ENCODE data around the gene KIAA1958.

The KIAA1958 gene

GRCh38 chr9:112477330-112477729 lies 9.3 kb upstream of the KIAA1958 start:
- H3K36me3 ChIP-seq (ENCODE audit: insufficient read depth, low read length), result no peaks in the 10 kb centered on the region; the same call in 1 of the 2 replicates
- H3K9ac ChIP-seq (ENCODE audit: low read length), result no peak overlapping the region
- no peak overlapping the region for H3K27ac ChIP-seq (ENCODE audit: low read depth, low read length, poor library complexity, severe bottlenecking)
- no peaks in the 10 kb centered on the region for H3K27me3 ChIP-seq (ENCODE audit: insufficient read depth, low read length)
- no peaks in the 10 kb centered on the region for H3F3A ChIP-seq (ENCODE audit: insufficient read depth, low read length)
- H2AFZ ChIP-seq (ENCODE audit: low read length), result no peak overlapping the region
- TF ChIP-seq EZH2 (IDR thresholded peaks at IDR 0.05; ENCODE audit: borderline replicate concordance, low read length), result no peak
- TF ChIP-seq CTCF (IDR thresholded peaks at IDR 0.05; ENCODE audit: low read length), result no peak
- H3K9me2 ChIP-seq (ENCODE audit: low read depth, low read length), result no peaks in the 10 kb centered on the region
- no peak overlapping the region for H3K4me2 ChIP-seq (ENCODE audit: low read length)
- no peak overlapping the region for H3K4me3 ChIP-seq (ENCODE audit: low read depth, low read length, poor library complexity, severe bottlenecking)
- H3K9me3 ChIP-seq (ENCODE audit: low read length), result 0 out of 2 replicates have a peak, but pooled peaks cover 3% of the 10 kb centered on the region
- H3K79me2 ChIP-seq (ENCODE audit: insufficient read depth, low read length), result no peaks in the 10 kb centered on the region
- no peaks in the 10 kb centered on the region for H4K20me1 ChIP-seq (ENCODE audit: insufficient read depth, low read length)
- no peaks in the 10 kb centered on the region for H3K4me1 ChIP-seq (ENCODE audit: insufficient read depth, low read length, severe bottlenecking)

GRCh38 chr9:112479221-112479620 lies 7.4 kb upstream of the KIAA1958 start:
- TF ChIP-seq CTCF (IDR thresholded peaks at IDR 0.05; ENCODE audit: low read length) (no peak), EZH2 (IDR thresholded peaks at IDR 0.05; ENCODE audit: borderline replicate concordance, low read length) (no peak)
- Histone ChIP-seq H3F3A (ENCODE audit: insufficient read depth, low read length) (no peaks in the 10 kb centered on the region), H3K9ac (ENCODE audit: low read length) (no peak overlapping the region), H4K20me1 (ENCODE audit: insufficient read depth, low read length) (no peaks in the 10 kb centered on the region), H3K4me1 (ENCODE audit: insufficient read depth, low read length, severe bottlenecking) (no peaks in the 10 kb centered on the region), H3K4me2 (ENCODE audit: low read length) (no peak overlapping the region), H3K79me2 (ENCODE audit: insufficient read depth, low read length) (no peaks in the 10 kb centered on the region), H2AFZ (ENCODE audit: low read length) (no peak overlapping the region), H3K4me3 (ENCODE audit: low read depth, low read length, poor library complexity, severe bottlenecking) (no peak overlapping the region), H3K36me3 (ENCODE audit: insufficient read depth, low read length) (no peaks in the 10 kb centered on the region; the same call in 1 of the 2 replicates), H3K9me2 (ENCODE audit: low read depth, low read length) (no peaks in the 10 kb centered on the region), H3K27me3 (ENCODE audit: insufficient read depth, low read length) (no peaks in the 10 kb centered on the region), H3K27ac (ENCODE audit: low read depth, low read length, poor library complexity, severe bottlenecking) (no peak overlapping the region), H3K9me3 (ENCODE audit: low read length) (0 out of 2 replicates have a peak, but pooled peaks cover 3% of the 10 kb centered on the region)

- no peak overlapping the region for H3K9ac ChIP-seq (ENCODE audit: low read length)
- H4K20me1 ChIP-seq (ENCODE audit: insufficient read depth, low read length), result no peaks in the 10 kb centered on the region
- H3K27me3 ChIP-seq (ENCODE audit: insufficient read depth, low read length), result no peaks in the 10 kb centered on the region
- H3F3A ChIP-seq (ENCODE audit: insufficient read depth, low read length), result no peaks in the 10 kb centered on the region
- H3K27ac ChIP-seq (ENCODE audit: low read depth, low read length, poor library complexity, severe bottlenecking), result no peak overlapping the region
- no peaks in the 10 kb centered on the region for H3K9me2 ChIP-seq (ENCODE audit: low read depth, low read length)
- TF ChIP-seq CTCF (IDR thresholded peaks at IDR 0.05; ENCODE audit: low read length), result no peak
- no peak for TF ChIP-seq EZH2 (IDR thresholded peaks at IDR 0.05; ENCODE audit: borderline replicate concordance, low read length)
- H2AFZ ChIP-seq (ENCODE audit: low read length), result no peak overlapping the region
- no peak overlapping the region for H3K4me2 ChIP-seq (ENCODE audit: low read length)
- no peaks in the 10 kb centered on the region; the same call in 1 of the 2 replicates for H3K36me3 ChIP-seq (ENCODE audit: insufficient read depth, low read length)
- peaks cover 23% of the 10 kb centered on the region for H3K79me2 ChIP-seq (ENCODE audit: insufficient read depth, low read length)
- no peaks in the 10 kb centered on the region for H3K9me3 ChIP-seq (ENCODE audit: low read length)
- no peak overlapping the region for H3K4me3 ChIP-seq (ENCODE audit: low read depth, low read length, poor library complexity, severe bottlenecking)
- peaks cover 30% of the 10 kb centered on the region for H3K4me1 ChIP-seq (ENCODE audit: insufficient read depth, low read length, severe bottlenecking)
Observed at GRCh38 chr9:112484607-112485006, 2.0 kb upstream of the KIAA1958 start.
